Hepatocyte (in vitro differentiated cells): ENCODE results near the gene TRPC4. TPM values are rescaled to one million over a fixed set of nuclear protein-coding genes. Genes with fewer than 3 reads are reported as not detected.
A peak's percentile ranks its signal among the peaks of the same experiment; 100 is the strongest.

Experiments
- DNase-seq: peaks from one replicate; pipeline ENCODE4 v3.0.0-alpha.2; 2016; ENCODE audit warnings: low spot score
- H2AFZ ChIP-seq: fragments of 200-600 bp; sonication (generic); 2 replicates; pipeline ENCODE4 v1.6.0; 2016; ENCODE audit warnings: antibody characterized with exemption, mild to moderate bottlenecking
- H3K27ac ChIP-seq: fragments of 200-600 bp; sonication (generic); 2 replicates; pipeline ENCODE4 v1.5.1; 2016; ENCODE audit warnings: mild to moderate bottlenecking
- H3K27me3 ChIP-seq: fragments of 200-600 bp; sonication (generic); 2 replicates; pipeline ENCODE4 v1.6.1; 2016
- H3K36me3 ChIP-seq: fragments of 200-600 bp; sonication (generic); replicated peaks from 2 replicates; pipeline ENCODE4 v1.5.1; 2016; ENCODE audit warnings: low read depth; ENCODE audit not compliant: insufficient read depth
- H3K4me1 ChIP-seq: fragments of 200-600 bp; sonication (generic); 2 replicates; pipeline ENCODE4 v1.5.1; 2016; ENCODE audit warnings: mild to moderate bottlenecking, moderate library complexity; ENCODE audit not compliant: insufficient read depth
- H3K4me2 ChIP-seq: fragments of 200-600 bp; sonication (generic); 2 replicates; pipeline ENCODE4 v1.6.0; 2016
- H3K4me3 ChIP-seq: fragments of 200-600 bp; sonication (generic); 2 replicates; pipeline ENCODE4 v1.5.1; 2016; ENCODE audit warnings: mild to moderate bottlenecking
- H3K79me2 ChIP-seq: fragments of 200-600 bp; sonication (generic); 2 replicates; pipeline ENCODE4 v1.6.0; 2017; ENCODE audit warnings: mild to moderate bottlenecking
- H3K9me2 ChIP-seq: fragments of 200-600 bp; sonication (generic); replicated peaks from 2 replicates; pipeline ENCODE4 v1.6.0; 2017; ENCODE audit warnings: mild to moderate bottlenecking; ENCODE audit not compliant: insufficient read depth
- H3K9me3 ChIP-seq: fragments of 200-600 bp; sonication (generic); 2 replicates; pipeline ENCODE4 v1.5.1; 2016; ENCODE audit warnings: low read depth, mild to moderate bottlenecking
- H4K20me1 ChIP-seq: fragments of 200-600 bp; sonication (generic); 2 replicates; pipeline ENCODE4 v1.6.0; 2016; ENCODE audit warnings: mild to moderate bottlenecking; ENCODE audit not compliant: insufficient read depth, poor library complexity, severe bottlenecking
- EZH2 ChIP-seq: fragments of 200-600 bp; sonication (generic); IDR thresholded peaks from 2 replicates; pipeline ENCODE4 v1.6.1; 2016; ENCODE audit warnings: antibody characterized with exemption, mild to moderate bottlenecking, borderline replicate concordance
- EZH2phosphoT487 ChIP-seq: fragments of 200-600 bp; sonication (generic); IDR thresholded peaks from one replicate; pipeline ENCODE4 v1.6.1; 2018; ENCODE audit warnings: antibody characterized with exemption, mild to moderate bottlenecking, low read depth, moderate library complexity; ENCODE audit not compliant: unreplicated experiment, severe bottlenecking
- WGBS: methylation state at CpG from one replicate; pipeline ENCODE4 v1.1.6; 2016; ENCODE audit warnings: low lambda C conversion rate; ENCODE audit errors: missing lambda C conversion rate; 5-methylcytosine and 5-hydroxymethylcytosine counted together
- polyA plus RNA-seq: library from polyadenylated mRNA; unstranded; fragments of >200 nt; fragmentation: Nextera tagmentation; extraction: Ambion mirVana; gene quantifications from 2 replicates; pipeline ENCODE4 v1.2.1, GENCODE V29; 2016
- total RNA-seq: library from RNA; depleted of rRNA; stranded (reverse); fragments of >200 nt; gene quantifications from 2 replicates; pipeline ENCODE4 v1.2.3, GENCODE V29; 2014
- TF ChIP-seq, protein P1 (sequence below): fragments of 200-600 bp; sonication (generic); IDR thresholded peaks from 2 replicates; pipeline ENCODE4 v1.5.1; 2016; ENCODE audit warnings: antibody characterized with exemption, mild to moderate bottlenecking; ENCODE audit not compliant: poor library complexity

TRPC4 gene
- total and polyA plus RNA-seq, 2 experiments from 2014 or later = 0.28 to 0.50 TPM

DNA sequence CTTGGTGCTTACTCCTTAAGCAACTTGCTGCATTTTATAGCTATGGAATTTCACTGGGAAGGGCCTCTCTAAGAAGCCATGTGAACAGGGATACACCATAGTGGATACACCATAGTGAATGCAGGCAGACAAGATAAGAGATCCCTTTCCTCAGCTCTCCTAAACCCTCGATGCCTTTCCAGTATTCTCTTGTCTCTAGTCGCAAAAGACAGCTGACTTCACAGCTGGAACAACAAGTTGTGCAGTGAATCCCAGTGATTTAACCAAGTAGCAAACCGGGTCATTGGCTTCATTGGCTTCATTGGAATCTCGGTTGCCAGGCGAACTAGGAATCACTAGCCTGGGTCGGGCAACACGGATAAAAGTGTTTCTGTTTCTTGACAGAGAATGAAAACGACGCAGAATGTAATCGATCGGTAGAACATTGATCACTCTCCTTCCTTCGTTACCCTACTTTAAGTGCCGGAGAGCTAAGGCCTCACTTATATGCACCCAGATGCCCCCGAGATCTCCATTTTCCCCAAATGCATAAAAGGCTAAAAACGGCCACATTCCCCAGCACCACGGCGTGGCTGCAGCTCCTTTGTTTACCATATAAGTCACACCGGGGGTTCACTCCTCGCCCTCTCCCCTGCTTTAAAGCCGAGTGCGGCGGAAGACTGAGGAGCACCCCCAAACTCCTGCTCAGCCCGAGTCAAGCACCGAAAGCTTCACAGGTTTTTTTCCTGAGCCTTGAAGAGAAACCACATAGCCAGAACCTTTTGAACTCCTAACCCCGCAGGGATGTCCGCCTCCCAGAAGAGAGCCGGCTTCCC is 674 bp downstream of the TRPC4 start:
- H3K4me3 ChIP-seq = peak overlapping the region; percentile 66
- H3K79me2 ChIP-seq = no peaks in the 10 kb centered on the region
- no peaks in the 10 kb centered on the region for H3K9me2 ChIP-seq
- H4K20me1 ChIP-seq = no peaks in the 10 kb centered on the region
- DNase-seq = peak; percentile 8
- WGBS = 4% methylated on average over 27 of the region's 27 CpGs
- no peaks in the 10 kb centered on the region for H3K9me3 ChIP-seq
- peak overlapping the region; percentile 87 for H2AFZ ChIP-seq
- H3K27me3 ChIP-seq = peaks cover 48% of the 10 kb centered on the region
- peak overlapping the region; percentile 94 for H3K4me2 ChIP-seq
- peaks cover 5% of the 10 kb centered on the region for H3K4me1 ChIP-seq
- no peak for TF ChIP-seq EZH2
- no peak for TF ChIP-seq EZH2phosphoT487
- TF ChIP-seq, protein P1, sequence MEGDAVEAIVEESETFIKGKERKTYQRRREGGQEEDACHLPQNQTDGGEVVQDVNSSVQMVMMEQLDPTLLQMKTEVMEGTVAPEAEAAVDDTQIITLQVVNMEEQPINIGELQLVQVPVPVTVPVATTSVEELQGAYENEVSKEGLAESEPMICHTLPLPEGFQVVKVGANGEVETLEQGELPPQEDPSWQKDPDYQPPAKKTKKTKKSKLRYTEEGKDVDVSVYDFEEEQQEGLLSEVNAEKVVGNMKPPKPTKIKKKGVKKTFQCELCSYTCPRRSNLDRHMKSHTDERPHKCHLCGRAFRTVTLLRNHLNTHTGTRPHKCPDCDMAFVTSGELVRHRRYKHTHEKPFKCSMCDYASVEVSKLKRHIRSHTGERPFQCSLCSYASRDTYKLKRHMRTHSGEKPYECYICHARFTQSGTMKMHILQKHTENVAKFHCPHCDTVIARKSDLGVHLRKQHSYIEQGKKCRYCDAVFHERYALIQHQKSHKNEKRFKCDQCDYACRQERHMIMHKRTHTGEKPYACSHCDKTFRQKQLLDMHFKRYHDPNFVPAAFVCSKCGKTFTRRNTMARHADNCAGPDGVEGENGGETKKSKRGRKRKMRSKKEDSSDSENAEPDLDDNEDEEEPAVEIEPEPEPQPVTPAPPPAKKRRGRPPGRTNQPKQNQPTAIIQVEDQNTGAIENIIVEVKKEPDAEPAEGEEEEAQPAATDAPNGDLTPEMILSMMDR = no peak
- no peak overlapping the region for H3K27ac ChIP-seq
- H3K36me3 ChIP-seq = no peaks in the 10 kb centered on the region

DNA sequence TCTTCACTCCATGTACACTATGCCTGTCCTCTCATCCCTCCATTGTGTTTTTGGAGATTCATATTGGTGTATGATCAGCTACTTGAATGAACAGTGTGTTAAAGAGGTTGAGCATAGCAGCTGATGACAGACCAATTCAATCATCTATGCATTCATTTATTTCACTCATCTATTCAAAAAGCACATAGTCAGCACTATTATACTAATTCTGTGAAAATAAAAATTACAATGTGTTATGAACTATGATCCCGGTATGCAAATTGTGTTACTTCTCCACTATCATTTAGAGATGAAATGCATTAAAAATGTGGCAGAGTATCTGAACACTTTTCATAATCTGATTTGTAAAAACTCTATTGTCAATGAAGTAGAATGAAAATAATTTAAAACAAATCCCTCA is 5.9 kb downstream of the TRPC4 start:
- H3K79me2 ChIP-seq = no peaks in the 10 kb centered on the region
- H3K9me2 ChIP-seq = no peaks in the 10 kb centered on the region
- peaks cover 10% of the 10 kb centered on the region for H3K27me3 ChIP-seq
- H2AFZ ChIP-seq = no peak overlapping the region
- H4K20me1 ChIP-seq = no peaks in the 10 kb centered on the region
- no peak for DNase-seq
- H3K27ac ChIP-seq = no peak overlapping the region
- no peaks in the 10 kb centered on the region for H3K9me3 ChIP-seq
- H3K36me3 ChIP-seq = no peaks in the 10 kb centered on the region
- TF ChIP-seq, protein P1 = no peak
- TF ChIP-seq EZH2 (no peak), EZH2phosphoT487 (no peak)
- 92% methylated on average over 1 of the region's 1 CpG for WGBS
- H3K4me2 ChIP-seq = no peak overlapping the region
- no peak overlapping the region for H3K4me3 ChIP-seq
- H3K4me1 ChIP-seq = peaks cover under 1% of the 10 kb centered on the region

DNA sequence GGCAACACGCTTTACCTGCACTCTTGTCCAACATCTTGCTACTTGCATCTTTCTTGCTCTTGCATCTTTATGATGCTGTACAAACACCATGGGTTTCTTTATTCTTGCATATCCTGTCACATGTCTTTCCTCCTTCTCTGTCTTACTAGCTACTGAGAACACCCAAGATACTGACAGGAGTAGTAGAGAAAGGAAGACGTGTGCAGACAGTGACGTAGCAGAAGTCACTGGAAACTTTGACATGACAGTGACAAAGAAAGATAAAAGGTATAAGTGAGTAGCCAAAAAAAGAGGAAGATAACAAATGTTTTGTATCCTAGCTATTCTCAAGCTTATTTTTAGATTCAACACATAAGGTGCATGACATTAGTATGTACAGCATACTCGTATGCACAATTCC is 34.2 kb downstream of the TRPC4 start:
- TF ChIP-seq EZH2phosphoT487 (no peak), EZH2 (no peak)
- TF ChIP-seq, protein P1 = no peak
- H2AFZ ChIP-seq = no peak overlapping the region
- H3K4me1 ChIP-seq = no peaks in the 10 kb centered on the region
- no peak for DNase-seq
- H3K4me2 ChIP-seq = no peak overlapping the region
- WGBS = 93% methylated on average over 4 of the region's 4 CpGs
- no peaks in the 10 kb centered on the region for H4K20me1 ChIP-seq
- H3K9me2 ChIP-seq = no peaks in the 10 kb centered on the region
- H3K4me3 ChIP-seq = no peak overlapping the region
- no peaks in the 10 kb centered on the region for H3K36me3 ChIP-seq
- no peaks in the 10 kb centered on the region for H3K27me3 ChIP-seq
- H3K79me2 ChIP-seq = no peaks in the 10 kb centered on the region
- H3K9me3 ChIP-seq = no peaks in the 10 kb centered on the region
- H3K27ac ChIP-seq = no peak overlapping the region
